GM20000 (cell line): ENCODE data around the gene PRR18.

ENCODE experiments used
- DNase-seq: peaks from one replicate; pipeline ENCODE4 v3.0.0; 2012; ENCODE audit warnings: low spot score
- TF ChIP-seq, protein P1 (sequence below): IDR thresholded peaks from 2 replicates; pipeline ENCODE4 v1.5.1; 2012; ENCODE audit warnings: mild to moderate bottlenecking, control low read depth; ENCODE audit errors: extremely low read depth, missing control alignments

PRR18 gene

DNA sequence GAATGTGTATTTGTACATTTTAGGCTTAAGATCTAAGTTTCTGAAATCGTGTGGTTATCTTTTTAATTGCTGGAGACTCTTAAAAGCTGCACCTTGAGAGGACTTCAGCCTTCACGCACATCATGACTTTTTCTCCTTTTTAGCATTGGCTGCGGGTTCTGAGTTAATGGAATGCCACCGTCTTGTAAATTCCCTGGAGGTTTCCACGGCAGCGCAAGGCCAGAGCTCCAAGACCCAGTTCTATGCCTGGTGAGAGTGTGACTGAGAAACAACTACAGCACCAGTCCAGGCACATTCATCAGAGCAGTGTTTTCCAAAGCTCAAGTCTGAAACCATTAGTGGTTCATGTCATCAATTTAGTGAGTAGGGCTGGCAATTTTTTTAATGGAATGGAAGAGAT lies 23.0 kb downstream of the PRR18 start:
- no peak for DNase-seq
- TF ChIP-seq, protein P1, sequence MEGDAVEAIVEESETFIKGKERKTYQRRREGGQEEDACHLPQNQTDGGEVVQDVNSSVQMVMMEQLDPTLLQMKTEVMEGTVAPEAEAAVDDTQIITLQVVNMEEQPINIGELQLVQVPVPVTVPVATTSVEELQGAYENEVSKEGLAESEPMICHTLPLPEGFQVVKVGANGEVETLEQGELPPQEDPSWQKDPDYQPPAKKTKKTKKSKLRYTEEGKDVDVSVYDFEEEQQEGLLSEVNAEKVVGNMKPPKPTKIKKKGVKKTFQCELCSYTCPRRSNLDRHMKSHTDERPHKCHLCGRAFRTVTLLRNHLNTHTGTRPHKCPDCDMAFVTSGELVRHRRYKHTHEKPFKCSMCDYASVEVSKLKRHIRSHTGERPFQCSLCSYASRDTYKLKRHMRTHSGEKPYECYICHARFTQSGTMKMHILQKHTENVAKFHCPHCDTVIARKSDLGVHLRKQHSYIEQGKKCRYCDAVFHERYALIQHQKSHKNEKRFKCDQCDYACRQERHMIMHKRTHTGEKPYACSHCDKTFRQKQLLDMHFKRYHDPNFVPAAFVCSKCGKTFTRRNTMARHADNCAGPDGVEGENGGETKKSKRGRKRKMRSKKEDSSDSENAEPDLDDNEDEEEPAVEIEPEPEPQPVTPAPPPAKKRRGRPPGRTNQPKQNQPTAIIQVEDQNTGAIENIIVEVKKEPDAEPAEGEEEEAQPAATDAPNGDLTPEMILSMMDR, result no peak

DNA sequence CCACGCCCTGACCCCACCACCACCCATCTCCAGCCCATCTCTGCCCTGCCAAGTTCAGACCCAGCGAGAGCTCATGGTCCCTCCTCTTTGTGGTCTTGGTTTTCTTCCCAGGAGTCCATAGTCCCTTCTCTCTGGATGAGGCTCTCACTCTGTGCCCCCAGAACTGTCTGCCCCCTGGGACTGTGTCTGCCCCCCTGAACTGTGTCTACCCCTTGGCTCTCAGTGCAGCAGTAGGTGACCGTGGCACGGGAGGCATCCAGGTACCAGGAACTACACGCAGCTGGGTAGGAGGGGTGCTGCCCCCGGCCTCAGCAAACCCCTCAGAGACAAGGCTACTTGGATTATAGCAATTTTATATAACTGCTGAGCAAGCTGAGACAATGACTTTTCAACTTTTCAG lies 23.6 kb downstream of the PRR18 start:
- TF ChIP-seq, protein P1, result no peak
- DNase-seq, result no peak

DNA sequence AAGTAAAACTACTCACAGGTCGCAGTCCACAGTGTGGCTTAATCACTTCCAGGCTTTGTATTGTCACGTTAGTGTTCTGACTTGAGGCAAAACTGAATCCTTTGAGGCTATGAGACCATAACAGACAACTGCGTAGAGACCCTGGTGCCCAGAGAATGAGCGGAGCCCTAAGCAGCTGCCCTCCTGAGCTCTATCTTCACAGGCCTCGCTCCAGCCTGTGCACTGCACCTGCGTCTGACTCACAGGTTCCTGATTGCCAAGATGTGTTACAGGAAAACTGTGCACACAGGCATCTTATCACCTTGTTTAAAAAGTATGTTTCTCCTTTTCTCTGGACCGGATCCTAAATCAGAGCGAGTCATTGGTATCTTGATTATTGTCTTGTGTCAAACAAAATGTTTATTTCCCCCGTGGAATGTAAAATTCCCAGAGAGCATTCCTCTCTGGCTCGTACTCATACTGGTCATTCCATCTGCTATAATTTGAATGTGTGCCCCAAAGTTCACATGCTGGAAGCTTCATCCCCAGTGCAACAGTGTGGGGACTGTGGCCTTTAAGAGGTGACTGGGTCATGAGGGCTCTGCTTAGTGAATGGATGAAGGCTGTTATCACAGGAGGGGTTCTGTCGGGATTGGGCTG lies 25.7 kb downstream of the PRR18 start:
- TF ChIP-seq, protein P1, result no peak
- no peak for DNase-seq

DNA sequence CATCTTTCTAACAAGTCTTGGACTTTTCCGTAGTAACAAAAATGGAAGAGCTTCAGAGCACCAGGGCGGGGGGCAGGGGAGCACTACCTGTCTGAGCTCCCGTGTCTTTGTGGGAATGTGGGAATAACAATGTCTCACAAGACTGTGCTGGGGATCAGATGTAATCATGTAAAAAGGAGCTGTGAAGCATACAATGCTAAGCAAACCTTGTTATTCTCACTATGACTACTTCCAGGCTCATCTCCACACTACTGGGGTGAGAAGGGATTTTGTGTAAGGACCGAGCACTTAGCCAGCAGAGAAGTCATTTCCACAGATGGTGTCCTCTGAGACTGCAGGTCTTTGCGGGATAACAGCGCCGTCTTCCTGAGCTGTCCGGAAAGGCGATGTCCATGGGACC lies 27.1 kb downstream of the PRR18 start:
- DNase-seq, result no peak
- TF ChIP-seq, protein P1, result no peak

DNA sequence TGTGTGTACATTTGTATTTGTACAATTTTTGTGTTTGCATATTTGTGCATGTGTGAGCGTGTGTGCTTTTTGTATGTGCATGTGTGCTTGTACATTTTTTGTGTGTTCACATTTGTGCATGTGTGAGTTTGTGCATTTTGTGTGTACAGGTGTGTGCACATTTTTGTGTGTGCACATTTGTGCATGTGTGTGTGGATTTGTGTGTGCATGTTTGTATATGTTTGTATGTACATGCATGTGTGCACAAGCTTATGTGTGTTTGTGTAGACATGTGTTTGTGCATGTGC lies 28.9 kb downstream of the PRR18 start:
- DNase-seq, result no peak
- TF ChIP-seq, protein P1, result no peak

DNA sequence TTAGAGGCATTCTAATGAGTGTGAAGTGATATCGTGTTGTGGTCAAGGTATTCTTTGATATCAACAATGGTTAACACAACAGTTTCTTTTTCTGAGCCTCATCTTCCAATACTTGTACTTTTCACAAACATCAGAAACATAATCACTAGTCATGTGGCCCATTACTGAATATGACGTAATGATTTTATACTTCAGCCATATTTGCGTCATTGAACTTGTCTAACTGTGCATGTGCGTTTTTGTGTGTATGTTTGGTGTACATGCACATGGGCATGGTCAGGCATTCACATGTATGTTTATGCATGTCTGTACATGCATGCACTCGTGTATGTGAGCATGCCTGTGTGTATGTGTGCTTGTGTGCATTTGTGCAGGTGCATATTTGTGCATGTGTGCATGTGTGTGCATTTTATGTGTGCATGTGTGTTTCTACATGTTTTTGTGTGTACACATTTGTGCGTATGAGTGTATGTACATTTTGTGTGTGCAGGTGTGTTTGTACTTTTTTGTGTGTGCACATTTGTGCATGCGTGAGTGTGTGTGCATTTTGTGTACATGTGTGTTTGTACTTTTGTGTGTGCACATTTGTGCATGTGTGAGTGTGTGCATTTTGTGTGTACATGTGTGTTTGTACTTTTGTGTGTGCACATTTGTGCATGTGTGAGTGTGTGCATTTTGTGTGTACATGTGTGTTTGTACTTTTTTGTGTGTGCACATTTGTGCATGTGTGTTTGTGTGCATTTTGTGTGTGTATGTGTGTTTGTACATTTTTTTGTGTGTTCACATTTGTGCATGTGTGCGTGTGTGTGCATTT lies 29.4 kb downstream of the PRR18 start:
- DNase-seq, result no peak
- TF ChIP-seq, protein P1, result no peak

DNA sequence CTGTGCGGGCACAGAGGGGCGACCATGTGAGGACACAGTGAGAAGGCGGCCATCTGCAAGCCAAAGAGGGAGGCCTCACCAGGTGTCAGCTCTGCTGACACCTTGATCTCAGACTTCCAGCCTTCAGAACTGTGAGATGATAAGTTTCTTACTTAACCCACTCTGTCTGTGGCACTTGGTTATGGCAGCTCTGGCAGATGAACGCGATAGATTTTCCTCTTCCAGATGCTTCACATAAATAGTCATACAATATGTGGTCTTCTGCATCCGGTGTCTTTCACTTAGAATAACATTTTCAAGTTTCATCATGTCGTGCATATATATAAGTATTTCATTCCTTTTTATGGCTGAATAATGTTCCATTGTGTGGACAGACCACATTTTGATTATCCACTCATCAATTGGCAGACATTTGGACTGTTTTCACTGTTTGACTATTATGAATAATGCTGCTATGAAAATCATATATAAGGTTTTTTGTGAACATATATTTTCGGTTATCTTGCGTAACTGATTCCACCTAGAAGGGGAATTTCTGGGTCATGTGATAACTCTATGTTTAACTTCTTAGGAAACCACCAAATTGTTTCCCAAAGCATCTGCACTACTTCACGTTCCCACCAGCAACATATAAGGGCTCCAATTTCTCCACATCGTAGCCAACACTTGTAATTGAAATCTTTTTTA lies 30.2 kb downstream of the PRR18 start:
- TF ChIP-seq, protein P1, result no peak

More for the DNA sequence above, 30.2 kb downstream of the PRR18 start:
- DNase-seq, result no peak
